HG03439 (cell line): ENCODE results near the gene ARMH2.

ENCODE experiments used
- ATAC-seq: cut with Tn5 transposase; IDR thresholded peaks from one replicate; pipeline ENCODE4 v1.9.1; 2021; ENCODE audit warnings: mild to moderate bottlenecking, moderate library complexity; ENCODE audit not compliant: unreplicated experiment

ARMH2 gene

GRCh38 chr6:24798740-24799540 lies at the start of gene ARMH2:
TSS of gene ARMH2 (minus strand) at chr6:24798917. CDS start at chr6:24798857, 60 bp downstream.
- ATAC-seq: no peak

- ATAC-seq: no peak
Measured at GRCh38 chr6:24848461-24848860, 49.7 kb upstream of the ARMH2 start.

DNA sequence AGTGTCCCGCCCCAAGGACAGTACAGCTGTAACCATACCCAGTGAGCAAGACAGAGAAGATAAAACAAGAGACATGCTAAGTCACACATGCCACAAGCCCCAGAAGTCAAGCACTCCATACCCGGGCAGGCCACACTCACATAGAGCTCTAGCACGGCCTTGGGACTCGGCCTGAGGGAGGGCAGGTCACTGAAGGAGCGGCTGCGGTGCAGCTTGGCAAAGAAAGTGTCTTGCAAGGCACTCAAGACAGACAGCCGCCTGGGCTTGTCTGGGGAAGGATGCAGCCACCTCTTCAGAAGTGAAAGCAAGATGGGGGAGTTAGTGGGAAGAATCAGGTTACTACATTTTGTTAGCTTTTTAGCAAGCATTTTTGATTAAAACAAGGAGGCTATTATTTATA lies 48.7 kb upstream of the ARMH2 start:
- ATAC-seq: no peak

- no peak for ATAC-seq
Measured at GRCh38 chr6:24845578-24845977, 46.9 kb upstream of the ARMH2 start.

GRCh38 chr6:24844903-24845302 lies 46.2 kb upstream of the ARMH2 start:
- ATAC-seq: no peak

GRCh38 chr6:24844061-24844460 lies 45.3 kb upstream of the ARMH2 start:
- no peak for ATAC-seq

GRCh38 chr6:24840187-24840586 lies 41.5 kb upstream of the ARMH2 start:
- ATAC-seq: no peak

- ATAC-seq: no peak
Measured at GRCh38 chr6:24838994-24839393, 40.3 kb upstream of the ARMH2 start.

- ATAC-seq: no peak
Measured at GRCh38 chr6:24838081-24838480, 39.4 kb upstream of the ARMH2 start.

DNA sequence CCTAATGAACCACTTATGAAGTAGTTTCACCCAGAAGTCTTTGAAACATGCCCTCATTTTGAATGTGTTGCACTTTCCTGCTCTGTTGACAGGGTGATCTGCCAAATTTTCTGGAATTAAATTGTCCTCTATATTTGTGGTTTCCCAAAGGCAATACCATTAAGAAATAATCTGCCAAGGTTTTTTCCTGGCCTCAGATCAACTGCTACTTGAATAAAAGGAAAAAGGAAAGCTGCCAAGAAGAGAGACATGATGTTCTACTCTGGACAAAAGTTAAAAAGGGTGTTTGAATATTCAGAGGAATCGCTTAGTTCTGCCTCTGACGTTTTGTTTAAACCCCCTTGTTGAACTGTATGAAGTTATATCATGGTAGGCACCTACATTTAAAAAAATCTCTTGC lies 37.4 kb upstream of the ARMH2 start:
- no peak for ATAC-seq

- ATAC-seq: no peak
Measured at GRCh38 chr6:24833711-24834386, 35.1 kb upstream of the ARMH2 start.

- ATAC-seq: no peak
Measured at GRCh38 chr6:24832794-24833193, 34.1 kb upstream of the ARMH2 start.

DNA sequence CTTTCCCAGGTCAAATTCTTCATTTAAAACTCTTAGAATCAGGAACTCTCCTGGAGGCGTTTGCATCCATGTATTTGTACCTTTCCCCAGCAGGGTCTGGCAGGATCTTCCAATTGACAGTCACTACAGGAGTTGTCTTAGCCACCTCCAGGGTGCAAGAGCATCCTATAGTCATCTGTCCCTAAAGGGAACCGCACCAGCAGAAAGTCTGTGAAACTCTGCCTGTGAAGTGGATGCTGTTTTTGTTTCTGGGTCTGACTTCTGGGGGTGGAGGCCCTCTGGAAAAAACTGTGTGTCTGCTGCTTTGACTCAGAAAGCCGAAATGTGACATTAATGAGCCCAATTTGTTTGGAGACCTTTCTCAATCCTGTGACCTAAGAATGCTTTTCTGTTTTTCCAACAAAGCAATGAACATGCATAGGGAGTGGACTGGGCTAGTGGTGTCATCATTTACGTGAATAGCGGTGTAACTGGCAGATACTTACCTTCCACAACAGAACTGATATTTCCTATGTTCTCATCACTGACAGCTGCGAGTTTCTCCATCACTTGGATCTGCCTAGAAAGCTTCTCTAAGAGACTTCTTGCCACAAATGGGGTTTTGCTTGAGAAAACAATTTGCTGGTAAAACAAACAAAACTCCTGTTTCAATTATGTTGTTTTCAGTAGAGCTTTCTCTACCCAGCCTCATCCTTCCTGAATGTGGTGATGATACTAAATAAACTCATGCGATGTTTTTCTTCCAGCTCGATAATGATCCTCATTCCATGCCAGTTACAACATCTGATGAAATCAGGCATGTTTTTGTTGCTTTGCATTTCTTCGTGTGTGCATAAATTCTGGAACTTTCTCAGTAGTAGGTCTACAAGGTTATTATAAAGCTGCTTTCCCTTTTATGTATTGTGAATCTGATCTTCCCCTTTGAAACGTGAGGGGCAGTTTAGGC lies 33.3 kb upstream of the ARMH2 start:
- no peak for ATAC-seq

GRCh38 chr6:24829657-24830056 lies 30.9 kb upstream of the ARMH2 start:
- ATAC-seq: no peak

GRCh38 chr6:24827970-24828369 lies 29.3 kb upstream of the ARMH2 start:
- ATAC-seq: no peak

- ATAC-seq: no peak
Measured at GRCh38 chr6:24827162-24827561, 28.4 kb upstream of the ARMH2 start.

DNA sequence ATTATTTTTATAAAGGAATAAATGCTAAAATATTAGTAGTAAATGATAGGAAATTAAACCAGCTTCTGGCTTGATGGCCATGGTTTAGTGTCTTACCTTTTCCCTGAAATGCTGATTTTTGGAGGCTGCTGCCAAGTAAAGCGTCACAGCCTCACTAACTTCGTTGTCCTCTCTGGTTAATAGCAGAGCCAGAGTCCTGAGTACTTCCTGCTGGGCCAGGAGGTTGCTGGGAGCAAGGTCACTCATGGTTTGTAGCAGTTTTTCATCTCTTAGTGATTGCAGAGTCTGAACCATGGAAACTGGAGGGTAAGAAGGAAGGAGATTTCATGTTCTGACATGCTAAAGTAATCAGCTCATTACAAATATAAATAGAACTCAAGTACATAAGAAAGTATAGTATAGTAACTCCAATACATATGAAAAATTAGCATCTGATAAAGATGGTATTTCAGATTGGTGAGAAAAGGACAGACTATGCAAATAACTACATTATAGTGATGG lies 26.5 kb upstream of the ARMH2 start:
- no peak for ATAC-seq

DNA sequence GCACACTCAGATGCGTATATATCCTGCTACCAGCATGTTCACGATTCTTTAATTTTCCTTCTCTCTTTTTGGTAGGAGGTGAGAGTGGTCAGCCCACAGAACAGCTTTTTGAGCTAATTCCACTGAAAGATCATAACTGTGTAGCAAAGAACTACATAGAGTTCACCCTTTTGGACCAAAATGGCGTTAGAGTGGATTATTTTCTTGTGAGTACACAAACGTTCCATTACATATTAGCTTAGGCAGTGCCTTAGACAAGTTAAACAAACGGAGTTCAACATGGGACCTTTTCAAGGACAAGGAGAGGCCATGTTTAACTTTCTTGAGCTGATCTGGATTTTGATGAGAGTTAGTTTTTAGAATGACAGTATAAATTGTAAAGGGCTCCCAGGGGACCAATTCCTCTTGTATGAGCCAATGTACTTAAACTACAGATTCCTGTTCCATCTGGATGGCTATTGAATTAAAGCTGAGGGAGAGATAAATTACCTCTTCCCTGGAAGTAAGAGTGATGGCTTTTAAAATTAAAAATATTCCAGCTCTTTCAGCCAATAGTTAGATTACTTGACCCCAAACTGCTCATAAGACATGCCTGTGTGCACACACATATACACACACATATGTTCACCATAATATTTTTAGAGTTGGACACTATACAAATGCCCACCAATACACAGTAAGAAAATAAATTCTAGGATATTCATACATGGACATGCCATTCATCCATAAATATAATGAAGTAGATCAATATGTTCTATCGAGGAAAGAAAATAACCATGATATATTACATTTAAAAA lies 25.6 kb upstream of the ARMH2 start:
- ATAC-seq: no peak

- ATAC-seq: no peak
Measured at GRCh38 chr6:24823185-24823584, 24.5 kb upstream of the ARMH2 start.

GRCh38 chr6:24822696-24823095 lies 24.0 kb upstream of the ARMH2 start:
- no peak for ATAC-seq
